Nephron (organoid): ENCODE results near the gene TCEAL6.
A peak's percentile ranks its signal among the peaks of the same experiment; 100 is the strongest.
"Not testable (repeated sequence)": the region's sequence is repeated elsewhere in the genome, so short reads cannot be mapped to it uniquely, and the experiment has no call there.

Experiments used
- H3K27ac Mint-ChIP-seq, 3 experiments: 2 replicates each; pipeline ENCODE4 v1.8.0; 2020; ENCODE audit warnings: mixed read lengths in 3 of 3, mild to moderate bottlenecking in 2 of 3, moderate library complexity in 1 of 3
- H3K27me3 Mint-ChIP-seq: 2 replicates; pipeline ENCODE4 v1.8.0; 2021; ENCODE audit warnings: low read depth, mild to moderate bottlenecking, moderate library complexity, mixed read lengths
- H3K36me3 Mint-ChIP-seq: 2 replicates; pipeline ENCODE4 v1.8.0; 2020; ENCODE audit warnings: low read depth, mixed read lengths
- H3K4me1 Mint-ChIP-seq: 2 replicates; pipeline ENCODE4 v1.8.0; 2020; ENCODE audit warnings: mixed read lengths
- H3K4me3 Mint-ChIP-seq, 3 experiments: 2 replicates each; pipeline ENCODE4 v1.8.0; 2020; ENCODE audit warnings: mild to moderate bottlenecking in 3 of 3, mixed read lengths in 3 of 3, moderate library complexity in 2 of 3
- H3K9me3 Mint-ChIP-seq: 2 replicates; pipeline ENCODE4 v1.8.0; 2020; ENCODE audit warnings: mixed read lengths
- CTCF ChIP-seq, 3 experiments: fragments of 200-600 bp; sonication (generic); IDR thresholded peaks; one replicate each; pipeline ENCODE4 v1.5.0; 2021; ENCODE audit warnings: antibody characterized with exemption in 3 of 3; ENCODE audit not compliant: unreplicated experiment in 3 of 3

TCEAL6 gene

GRCh38 chrX:102142274-102142673, at the start of gene TCEAL6:
Gene TCEAL6 (minus strand): TSS chrX:102142481.
- H3K27me3 Mint-ChIP-seq, H3K36me3 Mint-ChIP-seq, H3K27ac Mint-ChIP-seq, H3K4me3 Mint-ChIP-seq, H3K4me1 Mint-ChIP-seq: not testable (repeated sequence)
- peaks cover 16% of the 10 kb centered on the region for H3K9me3 Mint-ChIP-seq

- H3K4me1 Mint-ChIP-seq, result no peaks in the 10 kb centered on the region
These were observed 43.9 kb upstream of the TCEAL6 start for GRCh38 chrX:102185967-102186720.

DNA sequence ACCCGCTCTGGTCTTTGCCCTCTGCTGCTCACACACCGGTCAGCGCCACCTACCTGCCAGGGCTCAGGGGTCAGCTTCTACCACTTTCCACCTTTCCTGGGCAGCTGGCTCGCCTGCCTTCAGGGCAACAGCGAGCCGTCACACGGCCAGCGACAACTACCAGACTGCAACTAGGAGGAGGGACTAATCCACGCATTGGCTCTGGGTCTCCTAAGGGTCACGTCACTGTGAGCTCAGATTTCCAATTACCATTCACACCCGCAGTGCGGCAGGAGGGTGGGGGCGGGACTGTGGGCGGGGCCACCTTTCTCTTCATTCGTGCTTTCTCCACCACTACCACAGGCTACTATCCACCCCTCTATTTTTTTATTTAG, 13.5 kb upstream of the TCEAL6 start, which contains the start of gene BEX5:
Gene BEX5, minus strand, starts transcription at position 172 of the 374 bp plus-strand sequence. CDS start 1,712 bp downstream, outside the sequence.
- Mint-ChIP-seq H3K27me3 (peaks cover 24% of the 10 kb centered on the region), H3K4me1 (no peaks in the 10 kb centered on the region), H3K9me3 (peaks cover 9% of the 10 kb centered on the region), H3K4me3 (peak within 1 kb of the TSS; percentile 92 to 96 (median 94)), H3K27ac (peak within 1 kb of the TSS; percentile 44 to 82 (median 78)), H3K36me3 (no peaks in the 10 kb centered on the region)
- TF ChIP-seq CTCF (IDR thresholded peaks at IDR 0.05; ENCODE audit: unreplicated experiment in 3 of 3), result no peak

More at GRCh38 chrX:102185967-102186720, 43.9 kb upstream of the TCEAL6 start:
- no peaks in the 10 kb centered on the region for H3K27me3 Mint-ChIP-seq
- no peaks in the 10 kb centered on the region for H3K36me3 Mint-ChIP-seq
- peaks cover 54% of the 10 kb centered on the region for H3K9me3 Mint-ChIP-seq
- no peak overlapping the region for H3K27ac Mint-ChIP-seq
- no peak for TF ChIP-seq CTCF (IDR thresholded peaks at IDR 0.05; ENCODE audit: unreplicated experiment in 3 of 3)
- H3K4me3 Mint-ChIP-seq, result no peak overlapping the region

GRCh38 chrX:102154900-102155805, 12.9 kb upstream of the TCEAL6 start:
- Mint-ChIP-seq H3K36me3 (no peaks in the 10 kb centered on the region), H3K27me3 (peaks cover 24% of the 10 kb centered on the region), H3K4me3 (peak overlapping the region; percentile 92 to 96 (median 94)), H3K9me3 (peaks cover 7% of the 10 kb centered on the region), H3K4me1 (no peaks in the 10 kb centered on the region), H3K27ac (peak overlapping the region; percentile 44 to 82 (median 78))
- TF ChIP-seq CTCF (IDR thresholded peaks at IDR 0.05; ENCODE audit: unreplicated experiment in 3 of 3), result no peak

GRCh38 chrX:102154218-102154860, 12.1 kb upstream of the TCEAL6 start:
- peak in 1 of 3 experiments; percentile 15 for TF ChIP-seq CTCF (IDR thresholded peaks at IDR 0.05; ENCODE audit: unreplicated experiment in 3 of 3)
- H3K4me1 Mint-ChIP-seq, result no peaks in the 10 kb centered on the region

GRCh38 chrX:102141631-102142030, 650 bp downstream of the TCEAL6 start:
- not testable (repeated sequence) for H3K4me1 Mint-ChIP-seq, H3K36me3 Mint-ChIP-seq, H3K4me3 Mint-ChIP-seq, H3K27me3 Mint-ChIP-seq, H3K27ac Mint-ChIP-seq
- H3K9me3 Mint-ChIP-seq, result peaks cover 16% of the 10 kb centered on the region

More at GRCh38 chrX:102154218-102154860, 12.1 kb upstream of the TCEAL6 start:
- H3K9me3 Mint-ChIP-seq, result peaks cover 6% of the 10 kb centered on the region
- H3K27ac Mint-ChIP-seq, result no peak overlapping the region
- peak overlapping the region; percentile 92 to 96 (median 94) for H3K4me3 Mint-ChIP-seq
- peaks cover 24% of the 10 kb centered on the region for H3K27me3 Mint-ChIP-seq
- H3K36me3 Mint-ChIP-seq, result no peaks in the 10 kb centered on the region

GRCh38 chrX:102140876-102141275, 1.4 kb downstream of the TCEAL6 start:
- H3K27me3 Mint-ChIP-seq, H3K27ac Mint-ChIP-seq, H3K4me1 Mint-ChIP-seq, H3K4me3 Mint-ChIP-seq, H3K36me3 Mint-ChIP-seq: not testable (repeated sequence)
- peaks cover 16% of the 10 kb centered on the region for H3K9me3 Mint-ChIP-seq
